H1 (cell line): Measurements from ENCODE around the gene NBPF3. TPM values are rescaled to one million over a fixed set of nuclear protein-coding genes. Genes with fewer than 3 reads are reported as not detected.

ENCODE experiments used
- EP300 ChIP-seq, 2 experiments: IDR thresholded peaks; 1 replicate in 1 of 2; 2 replicates in 1 of 2; pipeline ENCODE4 v1.6.1; 2011 to 2012; ENCODE audit warnings: low read depth in 2 of 2, low read length in 2 of 2, mild to moderate bottlenecking in 2 of 2, borderline replicate concordance in 1 of 2, inconsistent platforms in 1 of 2, moderate library complexity in 1 of 2
- KDM5A ChIP-seq: fragments of 200-600 bp; IDR thresholded peaks from 2 replicates; pipeline ENCODE4 v1.7.1; 2012; ENCODE audit warnings: mild to moderate bottlenecking, low read length, inconsistent platforms, mixed read lengths
- POLR2A ChIP-seq, 2 experiments: IDR thresholded peaks; 1 replicate in 1 of 2; 2 replicates in 1 of 2; pipeline ENCODE4 v1.6.1; 2011; ENCODE audit warnings: low read depth in 2 of 2, low read length in 2 of 2, mild to moderate bottlenecking in 2 of 2; ENCODE audit errors: control extremely low read depth in 1 of 2
- SIN3A ChIP-seq, 2 experiments: IDR thresholded peaks in 1 of 2; conservative IDR thresholded peaks in 1 of 2; 2 replicates each; pipeline ENCODE4 v1.6.1; 2011 to 2012; ENCODE audit warnings: low read length in 2 of 2, improper control_type of control experiment in 1 of 2, low read depth in 1 of 2, mild to moderate bottlenecking in 1 of 2
- TAF7 ChIP-seq: optimal IDR thresholded peaks from 2 replicates; pipeline ENCODE3; 2011; ENCODE audit warnings: low read depth, mild to moderate bottlenecking, inconsistent platforms, low read length, moderate library complexity, borderline replicate concordance
- polyA plus RNA-seq, 7 experiments: library from polyadenylated mRNA; depleted of rRNA in 3 of 7; stranded (reverse) in 5 of 7; unstranded in 2 of 7; fragments of >200 nt in 5 of 7; fragments of 200-250 nt in 2 of 7; gene quantifications; 1 replicate in 5 of 7; 2 replicates in 1 of 7; 4 replicates in 1 of 7; pipeline versions ENCODE4 v1.2.1 to v1.2.3, GENCODE V29; 2011 to 2013; ENCODE audit warnings: missing spikeins in 2 of 7, mixed read lengths in 2 of 7
- total RNA-seq: library from RNA; stranded (reverse); fragmentation: NEBNext Ultra II Directional; extraction: Animal tissue kit (Norgen Biotek cat#: 25700); gene quantifications from 2 replicates; pipeline ENCODE4 v1.2.1, GENCODE V29; 2021
- TF ChIP-seq, protein P1 (sequence below): IDR thresholded peaks from 2 replicates; pipeline ENCODE4 v1.6.1; 2012; ENCODE audit warnings: low read length, inconsistent platforms

Gene NBPF3
- total and polyA plus RNA-seq, 2 of the 8 experiments (the other 6 are each of a cell fraction or from before 2014, with no cell fraction given): 3.8 to 4.3 TPM

DNA sequence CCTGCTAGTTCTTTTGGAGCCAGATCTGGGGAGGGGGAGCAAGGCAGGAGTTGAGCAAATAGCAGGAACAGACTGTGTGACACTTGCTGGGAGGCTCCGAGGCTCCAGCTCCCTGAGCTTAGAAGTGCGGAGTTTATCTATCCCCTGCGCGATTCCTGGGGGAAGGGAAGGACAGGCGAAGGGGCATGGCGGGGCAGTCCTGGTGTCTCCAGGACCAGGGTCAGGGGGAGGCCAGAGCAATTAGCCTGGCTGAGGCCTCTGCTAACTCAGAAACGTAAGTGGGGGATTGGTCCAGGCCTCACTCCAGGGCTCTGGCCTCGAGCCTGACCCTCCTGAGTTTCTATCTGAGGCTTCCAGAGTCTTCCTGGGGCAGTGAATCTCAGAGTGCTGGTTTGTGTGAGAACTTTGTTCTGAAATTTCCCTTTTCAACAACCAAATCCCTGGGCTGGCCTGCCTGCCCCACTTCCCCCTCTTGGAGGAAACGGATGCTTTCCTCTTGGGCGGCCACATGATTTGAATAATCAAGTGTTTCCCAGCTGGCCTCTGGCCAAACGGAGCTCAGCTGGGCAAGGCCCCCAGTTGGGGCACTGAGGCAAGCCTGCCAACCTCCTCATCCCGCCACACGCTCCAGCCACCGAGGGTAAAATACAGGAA, 84.9 kb downstream of the NBPF3 start (continued):
- TF ChIP-seq, protein P1, sequence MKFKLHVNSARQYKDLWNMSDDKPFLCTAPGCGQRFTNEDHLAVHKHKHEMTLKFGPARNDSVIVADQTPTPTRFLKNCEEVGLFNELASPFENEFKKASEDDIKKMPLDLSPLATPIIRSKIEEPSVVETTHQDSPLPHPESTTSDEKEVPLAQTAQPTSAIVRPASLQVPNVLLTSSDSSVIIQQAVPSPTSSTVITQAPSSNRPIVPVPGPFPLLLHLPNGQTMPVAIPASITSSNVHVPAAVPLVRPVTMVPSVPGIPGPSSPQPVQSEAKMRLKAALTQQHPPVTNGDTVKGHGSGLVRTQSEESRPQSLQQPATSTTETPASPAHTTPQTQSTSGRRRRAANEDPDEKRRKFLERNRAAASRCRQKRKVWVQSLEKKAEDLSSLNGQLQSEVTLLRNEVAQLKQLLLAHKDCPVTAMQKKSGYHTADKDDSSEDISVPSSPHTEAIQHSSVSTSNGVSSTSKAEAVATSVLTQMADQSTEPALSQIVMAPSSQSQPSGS: no peak
- no peak for TF ChIP-seq KDM5A
- no peak for TF ChIP-seq SIN3A (conservative IDR thresholded peaks at IDR 0.05 in 1 of 2, IDR thresholded peaks at IDR 0.05 in 1 of 2; ENCODE audit: low read depth in 1 of 2, low read length in 2 of 2)
- no peak for TF ChIP-seq EP300 (IDR thresholded peaks at IDR 0.05; ENCODE audit: borderline replicate concordance in 1 of 2, low read depth in 2 of 2, low read length in 2 of 2)
- no peak for TF ChIP-seq TAF7
- TF ChIP-seq POLR2A (IDR thresholded peaks at IDR 0.05; ENCODE audit: control extremely low read depth in 1 of 2, low read depth in 2 of 2, low read length in 2 of 2): no peak
